H9 (cell line): ENCODE results near the gene ECHS1. TPM values are rescaled to one million over a fixed set of nuclear protein-coding genes. Genes with fewer than 3 reads are reported as not detected.

ENCODE experiments used
- DNase-seq: peaks from one replicate; pipeline ENCODE4 v3.0.0-alpha.2; 2017
- H2AFZ ChIP-seq: one replicate; pipeline ENCODE4 v1.6.1; 2013; ENCODE audit warnings: mild to moderate bottlenecking, low read length, control low read depth, moderate library complexity
- H2AK5ac ChIP-seq: 2 replicates; pipeline ENCODE4 v1.6.1; 2013; ENCODE audit warnings: low read length, control low read depth, mixed read lengths; ENCODE audit not compliant: insufficient read length
- H2BK120ac ChIP-seq: one replicate; pipeline ENCODE4 v1.6.1; 2013; ENCODE audit warnings: low read depth, mild to moderate bottlenecking, low read length, control low read depth, inconsistent platforms; ENCODE audit not compliant: poor library complexity, severe bottlenecking
- H2BK12ac ChIP-seq: 2 replicates; pipeline ENCODE4 v1.6.1; 2013; ENCODE audit warnings: low read length, control low read depth, mixed read lengths, low read depth; ENCODE audit not compliant: insufficient read length
- H2BK15ac ChIP-seq: 2 replicates; pipeline ENCODE4 v1.6.1; 2013; ENCODE audit warnings: low read depth, low read length, control low read depth
- H2BK20ac ChIP-seq: one replicate; pipeline ENCODE4 v1.6.1; 2013; ENCODE audit warnings: low read depth, mild to moderate bottlenecking, low read length, control low read depth, inconsistent platforms; ENCODE audit not compliant: poor library complexity, severe bottlenecking
- H2BK5ac ChIP-seq: 2 replicates; pipeline ENCODE4 v1.6.1; 2013; ENCODE audit warnings: low read length, control low read depth, mixed read lengths; ENCODE audit not compliant: insufficient read length
- H3K14ac ChIP-seq: 2 replicates; pipeline ENCODE4 v1.6.1; 2013; ENCODE audit warnings: low read length, control low read depth; ENCODE audit not compliant: insufficient read depth
- H3K18ac ChIP-seq: 2 replicates; pipeline ENCODE4 v1.6.1; 2013; ENCODE audit warnings: low read depth, mild to moderate bottlenecking, mixed read lengths, low read length, control low read depth; ENCODE audit not compliant: insufficient read length
- H3K23ac ChIP-seq: 2 replicates; pipeline ENCODE4 v1.6.1; 2013; ENCODE audit warnings: low read length, control low read depth, mixed read lengths, low read depth; ENCODE audit not compliant: insufficient read length
- H3K23me2 ChIP-seq: 2 replicates; pipeline ENCODE4 v1.6.1; 2013; ENCODE audit warnings: low read depth, mild to moderate bottlenecking, mixed read lengths, low read length, control low read depth; ENCODE audit not compliant: insufficient read length, poor library complexity, severe bottlenecking
- H3K27ac ChIP-seq: 2 replicates; pipeline ENCODE4 v1.5.1; 2013; ENCODE audit warnings: low read length, control low read depth, mixed read lengths, low read depth; ENCODE audit not compliant: insufficient read length
- H3K27me3 ChIP-seq: 2 replicates; pipeline ENCODE4 v1.6.1; 2013; ENCODE audit warnings: low read length, control low read depth, inconsistent platforms; ENCODE audit not compliant: insufficient read depth
- H3K4ac ChIP-seq: 2 replicates; pipeline ENCODE4 v1.6.1; 2013; ENCODE audit warnings: low read depth, mild to moderate bottlenecking, control low read depth, inconsistent platforms, low read length, moderate library complexity
- H3K4me1 ChIP-seq: 2 replicates; pipeline ENCODE4 v1.6.1; 2013; ENCODE audit warnings: low read length, control low read depth, inconsistent platforms; ENCODE audit not compliant: insufficient read depth
- H3K4me2 ChIP-seq: 2 replicates; pipeline ENCODE4 v1.6.1; 2013; ENCODE audit warnings: low read length, control low read depth, mixed read lengths; ENCODE audit not compliant: insufficient read length, insufficient read depth
- H3K56ac ChIP-seq: 2 replicates; pipeline ENCODE4 v1.6.1; 2013; ENCODE audit warnings: low read depth, mild to moderate bottlenecking, mixed read lengths, low read length, control low read depth; ENCODE audit not compliant: insufficient read length
- H3K79me1 ChIP-seq: 2 replicates; pipeline ENCODE4 v1.6.1; 2013; ENCODE audit warnings: low read depth, mild to moderate bottlenecking, moderate library complexity, low read length, control low read depth, inconsistent platforms; ENCODE audit not compliant: insufficient read depth, poor library complexity, severe bottlenecking
- H3K79me2 ChIP-seq: 2 replicates; pipeline ENCODE4 v1.6.1; 2013; ENCODE audit warnings: low read length, control low read depth, inconsistent platforms; ENCODE audit not compliant: insufficient read depth
- H3K9ac ChIP-seq: 2 replicates; pipeline ENCODE4 v1.6.1; 2013; ENCODE audit warnings: low read length, control low read depth, mixed read lengths; ENCODE audit not compliant: insufficient read length; ENCODE audit errors: extremely low read depth
- H3K9me3 ChIP-seq: one replicate; pipeline ENCODE4 v1.6.1; 2013; ENCODE audit warnings: low read depth, low read length, inconsistent platforms; ENCODE audit not compliant: control insufficient read depth
- H3T11ph ChIP-seq: one replicate; pipeline ENCODE4 v1.6.1; 2013; ENCODE audit warnings: mild to moderate bottlenecking, low read length, control low read depth, inconsistent platforms
- H4K20me1 ChIP-seq: one replicate; pipeline ENCODE4 v1.6.1; 2013; ENCODE audit not compliant: control insufficient read depth, insufficient read length, insufficient read depth
- H4K5ac ChIP-seq: 2 replicates; pipeline ENCODE4 v1.6.1; 2013; ENCODE audit warnings: low read depth, mild to moderate bottlenecking, mixed read lengths, low read length, control low read depth; ENCODE audit not compliant: insufficient read length
- H4K8ac ChIP-seq: replicated peaks from 2 replicates; pipeline ENCODE4 v1.6.1; 2013; ENCODE audit warnings: low read length, control low read depth, mixed read lengths, low read depth; ENCODE audit not compliant: insufficient read length
- H4K91ac ChIP-seq: 2 replicates; pipeline ENCODE4 v1.6.1; 2013; ENCODE audit warnings: low read depth, mild to moderate bottlenecking, moderate library complexity, mixed read lengths, low read length, control low read depth; ENCODE audit not compliant: insufficient read length
- H3K27ac Mint-ChIP-seq, 3 experiments: 2 replicates in 2 of 3; 3 replicates in 1 of 3; pipeline ENCODE4 v1.8.0; 2020 to 2021; ENCODE audit warnings: mixed read lengths in 3 of 3, mild to moderate bottlenecking in 1 of 3, moderate library complexity in 1 of 3
- H3K27me3 Mint-ChIP-seq: 2 replicates; pipeline ENCODE4 v1.8.0; 2021; ENCODE audit warnings: low read depth, mild to moderate bottlenecking, moderate library complexity, mixed read lengths
- H3K36me3 Mint-ChIP-seq, 3 experiments: 2 replicates in 2 of 3; 3 replicates in 1 of 3; pipeline ENCODE4 v1.8.0; 2020 to 2021; ENCODE audit warnings: low read depth in 3 of 3, mixed read lengths in 3 of 3; ENCODE audit not compliant: insufficient read depth in 1 of 3
- H3K4me1 Mint-ChIP-seq, 2 experiments: 2 replicates each; pipeline ENCODE4 v1.8.0; 2020; ENCODE audit warnings: mixed read lengths in 2 of 2
- H3K4me3 Mint-ChIP-seq, 2 experiments: 2 replicates in 1 of 2; 3 replicates in 1 of 2; pipeline ENCODE4 v1.8.0; 2020 to 2021; ENCODE audit warnings: mild to moderate bottlenecking in 2 of 2, mixed read lengths in 2 of 2, moderate library complexity in 1 of 2
- H3K9me3 Mint-ChIP-seq, 2 experiments: 2 replicates in 1 of 2; 3 replicates in 1 of 2; pipeline ENCODE4 v1.8.0; 2020; ENCODE audit warnings: mild to moderate bottlenecking in 2 of 2, mixed read lengths in 2 of 2, moderate library complexity in 1 of 2
- CTCF ChIP-seq: fragments of 200-600 bp; sonication (generic); conservative IDR thresholded peaks from 3 replicates; pipeline ENCODE4 v1.8.0; 2021; ENCODE audit warnings: antibody characterized with exemption, mild to moderate bottlenecking
- WGBS: extraction: QIAGEN DNeasy Blood & Tissue Kit; methylation state at CpG from one replicate; pipeline ENCODE4 v1.1.7; 2013; ENCODE audit warnings: missing lambda C conversion rate, low lambda C conversion rate, mixed read lengths; ENCODE audit not compliant: insufficient read length; ENCODE audit errors: extremely low coverage; 5-methylcytosine and 5-hydroxymethylcytosine counted together
- total RNA-seq: library from RNA; stranded (reverse); gene quantifications from 2 replicates; pipeline ENCODE4 v1.2.1, GENCODE V29; 2021

The ECHS1 gene
- total RNA-seq, 1 experiment from 2014 or later, result 94.1 TPM

- no peak for DNase-seq
- Histone ChIP-seq H3K27ac (no peak overlapping the region), H3K23ac (no peak overlapping the region), H3K18ac (no peak overlapping the region), H2AK5ac (no peak overlapping the region), H4K5ac (no peak overlapping the region), H3K79me2 (no peaks in the 10 kb centered on the region), H3K9ac (no peak overlapping the region), H2BK5ac (no peak overlapping the region), H3K23me2 (no peaks in the 10 kb centered on the region), H4K8ac (no peak overlapping the region), H4K20me1 (no peaks in the 10 kb centered on the region), H3K9me3 (no peaks in the 10 kb centered on the region), H3K14ac (no peak overlapping the region), H3K27me3 (no peaks in the 10 kb centered on the region; the same call in 1 of the 2 replicates), H2BK20ac (no peak overlapping the region), H2BK15ac (no peak overlapping the region), H2BK120ac (no peak overlapping the region), H3K4me2 (no peak overlapping the region), H2AFZ (no peak overlapping the region), H3K79me1 (no peaks in the 10 kb centered on the region), H3T11ph (no peak overlapping the region), H3K4me1 (no peaks in the 10 kb centered on the region), H2BK12ac (no peak overlapping the region), H4K91ac (no peak overlapping the region), H3K56ac (no peak overlapping the region), H3K4ac (no peak overlapping the region)
- no CpG with 5 or more reads among the region's 41 CpGs for WGBS
- H3K27ac Mint-ChIP-seq, result no peak overlapping the region
- no peaks in the 10 kb centered on the region for H3K9me3 Mint-ChIP-seq
- no peak for TF ChIP-seq CTCF
- H3K36me3 Mint-ChIP-seq, result peaks cover 14 to 23% (median 21%) of the 10 kb centered on the region in 3 experiments; a peak in 6 of 7 replicates
- peaks cover 24% of the 10 kb centered on the region for H3K27me3 Mint-ChIP-seq
- H3K4me3 Mint-ChIP-seq, result no peak overlapping the region
- peaks cover 0 to 2% of the 10 kb centered on the region in 2 experiments; a peak in 1 of 4 replicates for H3K4me1 Mint-ChIP-seq
Observed at GRCh38 chr10:133358162-133358924, 14.8 kb downstream of the ECHS1 start.
